PC-9 (cell line): ENCODE results near the gene LDHAL6A.

ENCODE experiments used
- EZH2 ChIP-seq: fragments of 200-600 bp; sonication (generic); IDR thresholded peaks from 2 replicates; pipeline ENCODE4 v1.8.0; 2017; ENCODE audit warnings: antibody characterized with exemption, low read depth
- TF ChIP-seq, protein P1 (sequence below): fragments of 200-600 bp; sonication (generic); conservative IDR thresholded peaks from 2 replicates; pipeline ENCODE4 v1.6.1; 2017; ENCODE audit warnings: mixed run types, antibody characterized with exemption, mild to moderate bottlenecking, moderate library complexity

DNA sequence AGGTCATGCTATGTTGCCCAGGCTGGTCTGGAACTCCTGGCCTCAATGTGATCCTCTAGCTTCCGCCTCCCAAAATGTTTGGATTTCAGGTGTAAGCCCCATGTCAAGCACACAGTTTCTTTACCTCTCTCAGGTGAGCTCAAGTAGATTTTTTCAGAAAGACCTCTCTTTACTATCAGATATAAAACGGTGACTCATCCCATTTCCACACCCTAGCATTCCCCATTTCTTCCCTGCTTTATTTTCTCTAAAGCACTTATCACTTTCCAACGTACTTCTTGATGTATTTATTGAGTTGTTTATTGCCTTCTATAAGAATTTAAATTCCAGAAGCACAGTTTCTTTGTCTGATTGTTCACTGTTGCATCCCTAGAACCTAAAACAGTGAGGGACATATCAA, 67.4 kb downstream of the LDHAL6A start:
- TF ChIP-seq EZH2 = no peak
- TF ChIP-seq, protein P1, sequence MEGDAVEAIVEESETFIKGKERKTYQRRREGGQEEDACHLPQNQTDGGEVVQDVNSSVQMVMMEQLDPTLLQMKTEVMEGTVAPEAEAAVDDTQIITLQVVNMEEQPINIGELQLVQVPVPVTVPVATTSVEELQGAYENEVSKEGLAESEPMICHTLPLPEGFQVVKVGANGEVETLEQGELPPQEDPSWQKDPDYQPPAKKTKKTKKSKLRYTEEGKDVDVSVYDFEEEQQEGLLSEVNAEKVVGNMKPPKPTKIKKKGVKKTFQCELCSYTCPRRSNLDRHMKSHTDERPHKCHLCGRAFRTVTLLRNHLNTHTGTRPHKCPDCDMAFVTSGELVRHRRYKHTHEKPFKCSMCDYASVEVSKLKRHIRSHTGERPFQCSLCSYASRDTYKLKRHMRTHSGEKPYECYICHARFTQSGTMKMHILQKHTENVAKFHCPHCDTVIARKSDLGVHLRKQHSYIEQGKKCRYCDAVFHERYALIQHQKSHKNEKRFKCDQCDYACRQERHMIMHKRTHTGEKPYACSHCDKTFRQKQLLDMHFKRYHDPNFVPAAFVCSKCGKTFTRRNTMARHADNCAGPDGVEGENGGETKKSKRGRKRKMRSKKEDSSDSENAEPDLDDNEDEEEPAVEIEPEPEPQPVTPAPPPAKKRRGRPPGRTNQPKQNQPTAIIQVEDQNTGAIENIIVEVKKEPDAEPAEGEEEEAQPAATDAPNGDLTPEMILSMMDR = no peak
